Astrocyte (in vitro differentiated cells and primary cell): ENCODE data around the gene HOXA4. TPM values are rescaled to one million over a fixed set of nuclear protein-coding genes. Genes with fewer than 3 reads are reported as not detected.

Source experiments
- DNase-seq: peaks from one replicate; pipeline ENCODE4 v3.0.0-alpha.2; 2010; ENCODE audit warnings: low read depth
- FAIRE-seq: peaks from 2 replicates; lab custom pipeline; 2011; peaks lifted over from hg19 to GRCh38; lab: Jason Lieb, UNC
- H2AFZ ChIP-seq: 2 replicates; pipeline ENCODE4 v1.6.0; 2012; ENCODE audit warnings: low read depth, low read length, inconsistent platforms
- H3K27ac ChIP-seq: 2 replicates; pipeline ENCODE4 v1.5.1; 2011; ENCODE audit warnings: low read depth, low read length, inconsistent platforms
- H3K27me3 ChIP-seq: 2 replicates; pipeline ENCODE4 v1.6.0; 2011; ENCODE audit warnings: low read length, inconsistent platforms; ENCODE audit not compliant: insufficient read depth
- H3K36me3 ChIP-seq: 2 replicates; pipeline ENCODE4 v1.5.1; 2011; ENCODE audit warnings: low read length, inconsistent platforms; ENCODE audit not compliant: insufficient read depth
- H3K4me1 ChIP-seq: 2 replicates; pipeline ENCODE4 v1.5.1; 2011; ENCODE audit warnings: low read length, inconsistent platforms; ENCODE audit not compliant: insufficient read depth
- H3K4me2 ChIP-seq: 2 replicates; pipeline ENCODE4 v1.6.0; 2012; ENCODE audit warnings: low read length, inconsistent platforms
- H3K4me3 ChIP-seq: 2 replicates; pipeline ENCODE4 v1.5.1; 2011; ENCODE audit warnings: low read depth, mild to moderate bottlenecking, low read length, inconsistent platforms; ENCODE audit not compliant: insufficient read depth
- H3K79me2 ChIP-seq: 2 replicates; pipeline ENCODE4 v1.6.0; 2012; ENCODE audit warnings: mild to moderate bottlenecking, low read length, inconsistent platforms; ENCODE audit not compliant: insufficient read depth
- H3K9ac ChIP-seq: 2 replicates; pipeline ENCODE4 v1.6.0; 2012; ENCODE audit warnings: mild to moderate bottlenecking, low read length, inconsistent platforms
- H3K9me3 ChIP-seq: 2 replicates; pipeline ENCODE4 v1.5.1; 2012; ENCODE audit warnings: low read depth, mild to moderate bottlenecking, low read length, inconsistent platforms; ENCODE audit not compliant: insufficient read depth
- H4K20me1 ChIP-seq: 2 replicates; pipeline ENCODE4 v1.6.0; 2012; ENCODE audit warnings: low read length, inconsistent platforms; ENCODE audit not compliant: insufficient read depth
- H3K27ac Mint-ChIP-seq: one replicate; pipeline ENCODE4 v1.8.0; 2021; ENCODE audit warnings: mild to moderate bottlenecking, mixed read lengths; ENCODE audit not compliant: unreplicated experiment
- H3K27me3 Mint-ChIP-seq: one replicate; pipeline ENCODE4 v1.8.0; 2021; ENCODE audit warnings: low read depth, mixed read lengths; ENCODE audit not compliant: unreplicated experiment
- H3K36me3 Mint-ChIP-seq: one replicate; pipeline ENCODE4 v1.8.0; 2021; ENCODE audit warnings: low read depth, mixed read lengths; ENCODE audit not compliant: unreplicated experiment
- H3K4me1 Mint-ChIP-seq: one replicate; pipeline ENCODE4 v1.8.0; 2021; ENCODE audit warnings: low read depth, mixed read lengths; ENCODE audit not compliant: unreplicated experiment
- H3K4me3 Mint-ChIP-seq: one replicate; pipeline ENCODE4 v1.8.0; 2021; ENCODE audit warnings: mild to moderate bottlenecking, moderate library complexity, mixed read lengths; ENCODE audit not compliant: unreplicated experiment
- H3K9me3 Mint-ChIP-seq: one replicate; pipeline ENCODE4 v1.8.0; 2021; ENCODE audit warnings: mild to moderate bottlenecking, mixed read lengths; ENCODE audit not compliant: unreplicated experiment
- EZH2 ChIP-seq: IDR thresholded peaks from 2 replicates; pipeline ENCODE4 v1.6.1; 2012; ENCODE audit warnings: mild to moderate bottlenecking, low read length, inconsistent platforms; ENCODE audit not compliant: insufficient read depth
- total RNA-seq: library from RNA; stranded (reverse); gene quantifications from 2 replicates; pipeline ENCODE4 v1.2.1, GENCODE V29; 2021
- TF ChIP-seq, protein P1 (sequence below): IDR thresholded peaks from 2 replicates; pipeline ENCODE4 v1.5.1; 2011; ENCODE audit warnings: low read depth, mild to moderate bottlenecking, inconsistent platforms, low read length, moderate library complexity; ENCODE audit not compliant: insufficient read depth

Gene HOXA4
- total RNA-seq, 1 donor from 2014 or later, result not detected

DNA sequence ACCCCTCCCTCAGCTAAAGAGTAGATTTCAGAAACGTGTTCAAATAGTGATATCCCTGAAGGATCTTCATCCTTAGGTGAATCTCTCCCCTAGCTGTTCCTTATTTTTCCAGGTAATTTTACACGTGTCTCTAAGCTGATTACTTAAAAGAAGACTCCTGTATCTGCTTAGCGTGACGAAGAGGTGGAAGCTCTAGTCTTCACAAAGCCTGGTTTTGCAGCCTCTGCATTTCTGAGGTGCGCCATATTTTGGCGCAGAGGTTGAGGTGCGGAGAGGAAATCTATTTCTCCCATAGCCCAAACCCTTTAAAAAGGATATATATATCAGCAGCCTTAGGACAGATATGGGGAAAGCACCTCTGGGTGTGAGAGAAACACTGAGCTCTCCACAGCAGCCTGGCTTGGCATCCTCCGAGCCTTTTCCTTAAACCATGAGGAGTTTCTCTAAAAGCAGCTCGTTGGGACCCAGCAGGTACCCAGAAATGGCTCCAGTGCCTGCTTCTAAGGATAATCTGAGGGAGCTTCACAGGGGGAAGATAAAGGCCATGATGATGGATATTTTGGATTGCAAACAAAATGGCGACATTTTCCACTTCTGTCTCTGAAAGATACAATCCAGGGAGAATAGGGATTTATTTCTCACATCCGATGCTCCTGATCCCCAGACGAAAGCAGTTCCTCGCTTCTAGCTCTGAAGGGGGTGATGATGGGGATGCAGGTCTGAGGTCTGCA, 25.1 kb downstream of the HOXA4 start:
- H3K36me3 Mint-ChIP-seq, result peaks cover 6% of the 10 kb centered on the region
- H3K9me3 Mint-ChIP-seq, result peaks cover 41% of the 10 kb centered on the region
- DNase-seq (peak; percentile 32), FAIRE-seq (no peak)
- peak overlapping the region; percentile 68 for H3K9ac ChIP-seq
- peak overlapping the region; percentile 65 for H3K27ac ChIP-seq
- no peaks in the 10 kb centered on the region for H4K20me1 ChIP-seq
- peak overlapping the region; percentile 1 for H3K4me3 ChIP-seq
- H3K4me1 ChIP-seq, result peaks cover 42% of the 10 kb centered on the region
- H3K4me3 Mint-ChIP-seq, result no peak overlapping the region
- peak overlapping the region; percentile 91 for H3K4me2 ChIP-seq
- TF ChIP-seq, protein P1, sequence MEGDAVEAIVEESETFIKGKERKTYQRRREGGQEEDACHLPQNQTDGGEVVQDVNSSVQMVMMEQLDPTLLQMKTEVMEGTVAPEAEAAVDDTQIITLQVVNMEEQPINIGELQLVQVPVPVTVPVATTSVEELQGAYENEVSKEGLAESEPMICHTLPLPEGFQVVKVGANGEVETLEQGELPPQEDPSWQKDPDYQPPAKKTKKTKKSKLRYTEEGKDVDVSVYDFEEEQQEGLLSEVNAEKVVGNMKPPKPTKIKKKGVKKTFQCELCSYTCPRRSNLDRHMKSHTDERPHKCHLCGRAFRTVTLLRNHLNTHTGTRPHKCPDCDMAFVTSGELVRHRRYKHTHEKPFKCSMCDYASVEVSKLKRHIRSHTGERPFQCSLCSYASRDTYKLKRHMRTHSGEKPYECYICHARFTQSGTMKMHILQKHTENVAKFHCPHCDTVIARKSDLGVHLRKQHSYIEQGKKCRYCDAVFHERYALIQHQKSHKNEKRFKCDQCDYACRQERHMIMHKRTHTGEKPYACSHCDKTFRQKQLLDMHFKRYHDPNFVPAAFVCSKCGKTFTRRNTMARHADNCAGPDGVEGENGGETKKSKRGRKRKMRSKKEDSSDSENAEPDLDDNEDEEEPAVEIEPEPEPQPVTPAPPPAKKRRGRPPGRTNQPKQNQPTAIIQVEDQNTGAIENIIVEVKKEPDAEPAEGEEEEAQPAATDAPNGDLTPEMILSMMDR, result no peak
- TF ChIP-seq EZH2, result no peak
- H3K36me3 ChIP-seq, result no peaks in the 10 kb centered on the region
- H2AFZ ChIP-seq, result no peak overlapping the region
- H3K79me2 ChIP-seq, result peaks cover 24% of the 10 kb centered on the region
- H3K27ac Mint-ChIP-seq, result no peak overlapping the region
- no peaks in the 10 kb centered on the region for H3K4me1 Mint-ChIP-seq
- peaks cover 88% of the 10 kb centered on the region for H3K27me3 Mint-ChIP-seq
- no peaks in the 10 kb centered on the region for H3K9me3 ChIP-seq
- peaks cover 69% of the 10 kb centered on the region for H3K27me3 ChIP-seq

- Histone ChIP-seq H4K20me1 (no peaks in the 10 kb centered on the region), H3K27ac (peak overlapping the region; percentile 27), H3K9me3 (no peaks in the 10 kb centered on the region), H3K36me3 (no peaks in the 10 kb centered on the region), H3K27me3 (peaks cover 73% of the 10 kb centered on the region), H3K4me2 (peak overlapping the region; percentile 91), H3K4me1 (peaks cover 36% of the 10 kb centered on the region), H3K4me3 (no peak overlapping the region), H3K9ac (peak overlapping the region; percentile 68), H3K79me2 (peaks cover 26% of the 10 kb centered on the region), H2AFZ (no peak overlapping the region)
- no peak for TF ChIP-seq EZH2
- TF ChIP-seq, protein P1, result no peak
- Mint-ChIP-seq H3K4me1 (no peaks in the 10 kb centered on the region), H3K27me3 (peaks cover 91% of the 10 kb centered on the region), H3K9me3 (peaks cover 39% of the 10 kb centered on the region), H3K36me3 (peaks cover 3% of the 10 kb centered on the region), H3K27ac (no peak overlapping the region), H3K4me3 (no peak overlapping the region)
- DNase-seq (peak; percentile 89), FAIRE-seq (no peak)
These were observed 26.1 kb downstream of the HOXA4 start for GRCh38 chr7:27104341-27105058.
